Pancreas (tissue), 10 donors: ENCODE results near the gene PRRC2A. TPM values are rescaled to one million over a fixed set of nuclear protein-coding genes. Genes with fewer than 3 reads are reported as not detected.
A peak's percentile ranks its signal among the peaks of the same experiment; 100 is the strongest.

Experiments used
- ATAC-seq, 4 donors: fragments of 200-7000 bp; cut with Tn5 transposase; one replicate each; pipeline versions ENCODE4 v1.8.0 to v1.9.1; 2020; ENCODE audit warnings: mild to moderate bottlenecking in 4 of 4, moderate library complexity in 4 of 4
- DNase-seq, 6 donors: peaks; one replicate each; pipeline ENCODE4 v3.0.0-alpha.2; 2020
- FAIRE-seq: peaks from 2 replicates; lab custom pipeline; 2012; peaks lifted over from hg19 to GRCh38; lab: Jason Lieb, UNC
- H3K27ac ChIP-seq, 4 donors: fragments of 200-600 bp; sonication (generic); 1 replicate in 3 of 4; 2 replicates in 1 of 4; pipeline versions ENCODE4 v1.5.0 to v1.8.0; 2020
- H3K27me3 ChIP-seq, 4 donors: fragments of 200-600 bp; one replicate each; pipeline ENCODE4 v1.8.0; 2021
- H3K36me3 ChIP-seq, 3 donors: fragments of 200-600 bp; sonication (generic) in 1 of 3; one replicate each; pipeline versions ENCODE4 v1.5.0 to v1.8.0; 2020 to 2021
- H3K4me1 ChIP-seq, 3 donors: fragments of 200-600 bp; one replicate each; pipeline ENCODE4 v1.8.0; 2021
- H3K4me3 ChIP-seq, 4 donors: fragments of 200-600 bp; sonication (generic) in 2 of 4; one replicate each; pipeline versions ENCODE4 v1.5.0 to v1.8.0; 2020 to 2021
- H3K9me3 ChIP-seq, 4 donors: fragments of 200-600 bp; one replicate each; pipeline ENCODE4 v1.8.0; 2021
- WGBS, 2 donors: extraction: QIAGEN DNeasy Blood & Tissue Kit; methylation state at CpG; one replicate each; pipeline ENCODE4 v1.1.7; 2013; 5-methylcytosine and 5-hydroxymethylcytosine counted together
- intact Hi-C, 3 donors: fragments of 100-400 bp; cut with DNase I; formaldehyde crosslinking; loops; one replicate each; pipeline versions ENCODE4 v1.11.1 to v1.14.2; 2022
- polyA plus RNA-seq, 2 donors: library from polyadenylated mRNA; stranded (reverse); fragments of 200-250 nt; gene quantifications; one replicate each; pipeline ENCODE4 v1.2.3, GENCODE V29; 2013
- total RNA-seq, 6 donors: library from RNA; stranded (reverse); fragmentation: NEBNext Ultra II Directional in 4 of 6; extraction: Animal tissue kit (Norgen Biotek cat#: 25700) in 4 of 6; gene quantifications; one replicate each; pipeline versions ENCODE4 v1.2.1 to v1.2.4, GENCODE V29; 2021 to 2023
- TF ChIP-seq, protein P1 (sequence below), 4 donors: fragments of 200-600 bp; sonication (generic) in 3 of 4; IDR thresholded peaks; one replicate each; pipeline versions ENCODE4 v1.5.0 to v1.8.0; 2021; ENCODE audit warnings: antibody characterized with exemption in 4 of 4
- donor health status: healthy with polysubstance abuse.
- donor health status: DM: no; HTN: no; CAD: no; lungs with moderate emphysema.
- donor health status: DM: no; HTN: no; CAD: no.
- donor health status: control.
- donor health status: control.
- donor health status: Bipolar disorder and iron deficiency.
- donor health status: DM: yes; HTN: yes; CAD: no.
- donor health status: DM: no; HTN: no; CAD: no.
- donor health status: DM: no; HTN: no; CAD: no.
- donor health status: DM: yes; HTN: yes; CAD: no.

Gene PRRC2A
- total and polyA plus RNA-seq, 8 donors: 45.3 to 144 (median 76.6) TPM

DNA sequence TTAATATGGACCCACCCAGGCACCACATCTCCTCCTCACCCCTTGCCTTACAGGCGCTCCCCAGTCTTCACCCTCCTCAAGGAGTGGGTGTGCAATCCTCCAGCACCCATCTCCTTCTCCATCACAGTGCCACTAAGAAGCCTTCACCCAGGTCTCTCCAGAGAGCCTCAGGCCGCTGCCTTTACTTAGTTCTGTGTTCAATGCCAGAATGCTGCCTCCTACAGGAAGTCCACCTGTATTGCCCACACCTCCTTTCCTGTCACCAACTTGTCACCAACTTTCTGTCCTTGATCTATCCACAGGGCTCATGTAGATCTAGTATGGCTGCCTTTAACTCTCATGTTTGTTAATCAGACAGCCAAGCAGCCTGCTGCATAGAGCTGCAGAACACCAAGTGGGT, 35.0 kb upstream of the PRRC2A start:
- no peak for FAIRE-seq
- WGBS, 2 donors: 62 to 64% methylated on average over 2 of the region's 2 CpGs

DNA sequence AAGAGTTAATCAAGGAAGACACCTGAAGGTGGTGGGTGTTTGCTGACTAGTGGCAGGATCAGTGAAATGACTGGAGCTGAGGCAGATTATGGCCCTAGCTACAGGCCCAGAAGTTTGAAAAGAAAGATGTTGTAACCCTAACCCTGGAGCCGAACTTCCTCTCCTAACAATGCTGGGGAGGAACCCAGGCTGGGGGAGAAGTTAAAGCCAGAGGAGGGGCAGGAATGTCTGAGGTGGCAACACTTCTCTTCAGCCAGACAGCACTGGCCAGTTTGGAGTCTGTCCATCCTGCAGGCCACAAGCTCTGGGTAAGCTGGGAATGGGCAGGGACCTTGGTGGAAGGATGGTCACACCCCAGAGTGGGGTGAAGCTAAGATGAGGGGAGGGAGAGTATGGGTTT, 34.5 kb upstream of the PRRC2A start, which contains the start of gene LST1:
LST1 (plus strand) TSS at position 270 of the 400 bp plus-strand sequence. CDS start 1,023 bp downstream, outside the sequence.
- no peaks in the 10 kb centered on the region for H3K9me3 ChIP-seq
- intact Hi-C loops: no loop called here
- 52 to 57% methylated on average over 1 of the region's 1 CpG for WGBS, 2 donors
- FAIRE-seq: no peak
- peak in 2 of 4 donors; percentile 24 to 44 for ATAC-seq
- peak within 1 kb of the TSS in 2 of 4 donors; percentile 8 to 27 for H3K27ac ChIP-seq
- no peaks in the 10 kb centered on the region for H3K36me3 ChIP-seq
- DNase-seq: no peak
- no peaks in the 10 kb centered on the region for H3K27me3 ChIP-seq
- peaks cover 0 to 6% (median 0%) of the 10 kb centered on the region in 3 donors for H3K4me1 ChIP-seq
- TF ChIP-seq, protein P1, sequence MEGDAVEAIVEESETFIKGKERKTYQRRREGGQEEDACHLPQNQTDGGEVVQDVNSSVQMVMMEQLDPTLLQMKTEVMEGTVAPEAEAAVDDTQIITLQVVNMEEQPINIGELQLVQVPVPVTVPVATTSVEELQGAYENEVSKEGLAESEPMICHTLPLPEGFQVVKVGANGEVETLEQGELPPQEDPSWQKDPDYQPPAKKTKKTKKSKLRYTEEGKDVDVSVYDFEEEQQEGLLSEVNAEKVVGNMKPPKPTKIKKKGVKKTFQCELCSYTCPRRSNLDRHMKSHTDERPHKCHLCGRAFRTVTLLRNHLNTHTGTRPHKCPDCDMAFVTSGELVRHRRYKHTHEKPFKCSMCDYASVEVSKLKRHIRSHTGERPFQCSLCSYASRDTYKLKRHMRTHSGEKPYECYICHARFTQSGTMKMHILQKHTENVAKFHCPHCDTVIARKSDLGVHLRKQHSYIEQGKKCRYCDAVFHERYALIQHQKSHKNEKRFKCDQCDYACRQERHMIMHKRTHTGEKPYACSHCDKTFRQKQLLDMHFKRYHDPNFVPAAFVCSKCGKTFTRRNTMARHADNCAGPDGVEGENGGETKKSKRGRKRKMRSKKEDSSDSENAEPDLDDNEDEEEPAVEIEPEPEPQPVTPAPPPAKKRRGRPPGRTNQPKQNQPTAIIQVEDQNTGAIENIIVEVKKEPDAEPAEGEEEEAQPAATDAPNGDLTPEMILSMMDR (IDR thresholded peaks at IDR 0.05): no peak
- H3K4me3 ChIP-seq: peak within 1 kb of the TSS in 1 of 4 donors; percentile 14

More for the DNA sequence above, 35.0 kb upstream of the PRRC2A start:
- peaks cover 0 to 6% (median 2%) of the 10 kb centered on the region in 3 donors for H3K4me1 ChIP-seq
- no peaks in the 10 kb centered on the region for H3K27me3 ChIP-seq
- ATAC-seq (no peak), DNase-seq (no peak)
- TF ChIP-seq, protein P1 (IDR thresholded peaks at IDR 0.05): no peak
- H3K9me3 ChIP-seq: no peaks in the 10 kb centered on the region
- intact Hi-C loops: no loop called here
- H3K27ac ChIP-seq: peak overlapping the region in 2 of 4 donors; percentile 8 to 17
- no peak overlapping the region for H3K4me3 ChIP-seq
- no peaks in the 10 kb centered on the region for H3K36me3 ChIP-seq

DNA sequence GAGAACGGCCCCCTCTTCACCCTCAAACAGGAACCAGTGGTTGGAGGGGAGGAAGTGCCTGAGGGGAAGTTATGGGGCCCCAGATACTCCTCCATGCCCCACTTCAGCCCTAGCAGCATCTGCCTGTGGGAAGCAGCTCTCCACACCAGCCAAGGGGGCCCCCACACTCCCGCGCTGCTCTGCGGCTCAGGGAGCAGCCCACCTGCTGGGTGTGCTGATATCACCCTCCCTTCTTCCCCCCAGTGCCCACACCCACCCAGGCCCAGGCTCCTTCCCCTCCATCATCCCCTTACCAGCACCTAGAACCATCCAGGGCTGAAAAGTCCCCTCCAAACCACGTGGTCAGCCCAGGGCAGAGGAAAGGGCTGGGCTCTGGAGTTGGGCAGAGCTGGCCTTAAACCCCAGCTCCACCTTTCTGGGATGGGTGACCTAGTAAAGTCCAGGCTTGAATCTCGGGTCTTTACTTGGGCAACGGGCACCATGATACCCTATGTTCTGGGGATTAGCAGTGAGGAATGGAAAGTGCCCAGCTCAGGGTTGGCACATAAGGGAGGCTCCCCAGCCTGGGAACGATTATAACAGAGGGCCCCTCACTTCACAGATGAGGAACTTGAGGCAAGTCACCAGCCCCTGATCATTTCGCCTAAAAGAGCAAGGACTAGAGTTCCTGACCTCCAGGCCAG, 33.8 kb upstream of the PRRC2A start:
- Histone ChIP-seq H3K36me3 (no peaks in the 10 kb centered on the region), H3K27me3 (no peaks in the 10 kb centered on the region), H3K4me3 (peak overlapping the region in 1 of 4 donors; percentile 14), H3K9me3 (no peaks in the 10 kb centered on the region), H3K4me1 (peaks cover 0 to 5% (median 0%) of the 10 kb centered on the region in 3 donors), H3K27ac (peak overlapping the region in 1 of 4 donors; percentile 27)
- peak in 3 of 4 donors; percentile 20 to 67 (median 45) for ATAC-seq
- 36 to 39% methylated on average over 9 of the region's 9 CpGs for WGBS, 2 donors
- FAIRE-seq: no peak
- peak in 1 of 6 donors; percentile 32 for DNase-seq
- intact Hi-C loops: no loop called here
- TF ChIP-seq, protein P1 (IDR thresholded peaks at IDR 0.05): no peak

DNA sequence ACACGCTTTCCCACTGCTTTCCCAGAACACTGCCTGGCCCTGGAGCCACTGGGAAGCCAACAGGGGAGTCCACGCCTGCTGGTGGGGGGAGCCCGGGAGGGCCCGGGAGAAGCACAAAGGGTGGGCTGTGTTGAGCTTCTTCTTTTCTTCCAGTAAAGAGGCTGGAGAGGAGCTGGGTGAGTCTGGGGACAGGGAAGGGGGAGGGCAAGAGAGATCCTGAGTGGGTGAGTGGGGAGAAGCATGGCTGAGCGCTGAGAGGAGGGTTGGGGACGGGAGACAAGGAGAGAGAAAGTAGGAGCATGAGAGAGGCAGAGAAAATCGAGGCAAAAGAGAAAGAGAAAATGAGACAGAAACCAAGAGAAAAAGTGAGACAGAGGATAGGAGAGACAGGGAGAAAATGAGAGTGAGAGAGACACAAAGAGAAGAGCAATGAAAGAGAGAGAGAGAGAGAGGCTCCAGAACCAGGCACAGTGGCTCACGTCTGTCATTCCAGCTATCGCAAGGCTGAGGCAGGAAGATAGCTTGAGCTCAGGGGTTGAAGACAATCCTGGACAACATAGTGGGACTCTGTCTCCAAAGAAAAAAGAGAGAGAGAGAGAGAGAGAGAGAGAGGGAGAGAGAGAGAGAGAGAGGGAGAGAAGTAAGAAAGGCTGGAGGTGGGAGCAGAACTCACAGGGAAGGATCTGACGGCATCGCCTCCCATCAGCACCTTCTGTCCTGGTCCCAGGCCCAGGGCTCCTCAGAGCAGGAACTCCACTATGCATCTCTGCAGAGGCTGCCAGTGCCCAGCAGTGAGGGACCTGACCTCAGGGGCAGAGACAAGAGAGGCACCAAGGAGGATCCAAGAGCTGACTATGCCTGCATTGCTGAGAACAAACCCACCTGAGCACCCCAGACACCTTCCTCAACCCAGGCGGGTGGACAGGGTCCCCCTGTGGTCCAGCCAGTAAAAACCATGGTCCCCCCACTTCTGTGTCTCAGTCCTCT, 32.4 kb upstream of the PRRC2A start:
- WGBS, 2 donors: 59 to 60% methylated on average over 12 of the region's 12 CpGs
- Histone ChIP-seq H3K27ac (peak overlapping the region in 1 of 4 donors; percentile 11), H3K4me1 (no peaks in the 10 kb centered on the region), H3K4me3 (peak overlapping the region in 1 of 4 donors; percentile 14), H3K27me3 (no peaks in the 10 kb centered on the region), H3K36me3 (no peaks in the 10 kb centered on the region), H3K9me3 (no peaks in the 10 kb centered on the region)
- FAIRE-seq: no peak
- no peak for DNase-seq
- TF ChIP-seq, protein P1 (IDR thresholded peaks at IDR 0.05): no peak
- ATAC-seq: no peak
- intact Hi-C loops: no loop called here
